T-cell (primary cell): ENCODE results near the gene RUFY4. TPM values are rescaled to one million over a fixed set of nuclear protein-coding genes. Genes with fewer than 3 reads are reported as not detected.
"Not testable (repeated sequence)": the region's sequence is repeated elsewhere in the genome, so short reads cannot be mapped to it uniquely, and the experiment has no call there.

Source experiments
- ATAC-seq, 4 experiments: fragments of 200-7000 bp in 3 of 4; fragments of 150-1000 bp in 1 of 4; cut with Tn5 transposase; replicated peaks in 1 of 4; 1 replicate in 3 of 4; 2 replicates in 1 of 4; pipeline ENCODE4 v1.10.0; 2021; ENCODE audit warnings: moderate library complexity in 3 of 4, mild to moderate bottlenecking in 2 of 4, moderate number of reproducible peaks in 1 of 4
- CTCF ChIA-PET, 2 donors: fragments of 300-600 bp; sonication (Branson Sonifier 250); formaldehyde crosslinking; loops; one replicate each; lab custom pipeline; 2022; ENCODE audit warnings: antibody characterized with exemption in 2 of 2; lab: Charles Lee
- POLR2A ChIA-PET, 2 donors: fragments of 300-600 bp; sonication (Branson Sonifier 250); formaldehyde crosslinking; loops; one replicate each; lab custom pipeline; 2022; ENCODE audit warnings: antibody characterized with exemption in 2 of 2; lab: Charles Lee
- DNase-seq, 35 experiments: peaks; one replicate each; pipeline versions ENCODE4 v3.0.0 to v3.0.0-alpha.2; 2013 to 2023
- H3K27ac ChIP-seq: one replicate; pipeline ENCODE4 v1.5.1; 2013; ENCODE audit warnings: low read length
- H3K27me3 ChIP-seq, 2 experiments: replicated peaks in 1 of 2; 1 replicate in 1 of 2; 2 replicates in 1 of 2; pipeline versions ENCODE4 v1.6.1 to v1.7.0; 2013; ENCODE audit warnings: low read length in 1 of 2, mixed read lengths in 1 of 2; ENCODE audit not compliant: control insufficient read depth in 2 of 2, insufficient read depth in 2 of 2; ENCODE audit errors: extremely low read depth in 1 of 2
- H3K36me3 ChIP-seq, 2 donors: 1 replicate in 1 of 2; 2 replicates in 1 of 2; pipeline versions ENCODE4 v1.6.1 to v1.7.0; 2013; ENCODE audit warnings: low read length in 1 of 2; ENCODE audit not compliant: control insufficient read depth in 2 of 2, insufficient read depth in 1 of 2; ENCODE audit errors: extremely low read depth in 1 of 2
- H3K4me1 ChIP-seq, 2 experiments: 1 replicate in 1 of 2; 2 replicates in 1 of 2; pipeline versions ENCODE4 v1.6.1 to v1.7.0; 2013; ENCODE audit warnings: low read length in 2 of 2, mixed read lengths in 1 of 2; ENCODE audit not compliant: insufficient read depth in 2 of 2, control insufficient read depth in 1 of 2; ENCODE audit errors: extremely low read depth in 1 of 2
- H3K4me3 ChIP-seq, 2 donors: 1 replicate in 1 of 2; 2 replicates in 1 of 2; pipeline versions ENCODE4 v1.5.1 to v1.7.0; 2013; ENCODE audit warnings: mild to moderate bottlenecking in 2 of 2, low read length in 1 of 2, moderate library complexity in 1 of 2; ENCODE audit not compliant: control insufficient read depth in 1 of 2; ENCODE audit errors: extremely low read depth in 1 of 2
- H3K9me3 ChIP-seq: 2 replicates; pipeline ENCODE4 v1.7.0; 2013
- H3K27ac Mint-ChIP-seq, 2 donors: one replicate each; pipeline ENCODE4 v1.8.0; 2020 to 2021; ENCODE audit warnings: mild to moderate bottlenecking in 2 of 2, mixed read lengths in 2 of 2
- H3K27me3 Mint-ChIP-seq, 2 donors: one replicate each; pipeline ENCODE4 v1.8.0; 2021 to 2022; ENCODE audit warnings: mixed read lengths in 2 of 2
- H3K36me3 Mint-ChIP-seq: one replicate; pipeline ENCODE4 v1.8.0; 2021; ENCODE audit warnings: mixed read lengths
- H3K4me1 Mint-ChIP-seq, 3 donors: one replicate each; pipeline ENCODE4 v1.8.0; 2020 to 2022; ENCODE audit warnings: mixed read lengths in 3 of 3, mild to moderate bottlenecking in 1 of 3
- H3K4me3 Mint-ChIP-seq, 3 donors: one replicate each; pipeline ENCODE4 v1.8.0; 2020 to 2022; ENCODE audit warnings: mild to moderate bottlenecking in 3 of 3, mixed read lengths in 3 of 3, moderate library complexity in 3 of 3
- H3K9me3 Mint-ChIP-seq, 3 donors: one replicate each; pipeline ENCODE4 v1.8.0; 2020 to 2022; ENCODE audit warnings: mixed read lengths in 3 of 3
- WGBS: methylation state at CpG from one replicate; pipeline ENCODE4 v1.1.5; 2013; ENCODE audit warnings: missing lambda C conversion rate; ENCODE audit not compliant: insufficient coverage; 5-methylcytosine and 5-hydroxymethylcytosine counted together
- total RNA-seq, 35 experiments: library from RNA in 6 of 35; stranded (reverse) in 6 of 35; fragments of 120-200 nt in 1 of 35; gene quantifications; one replicate each; pipeline versions ENCODE4 v1.2.1 to v1.2.4 and lab custom pipeline; 2013 to 2026

Gene RUFY4
- total RNA-seq, 5 donors from 2014 or later (not counting 1 experiment from before 2014, with no cell fraction given), result 0.18 to 1.0 (median 0.65) TPM

DNA sequence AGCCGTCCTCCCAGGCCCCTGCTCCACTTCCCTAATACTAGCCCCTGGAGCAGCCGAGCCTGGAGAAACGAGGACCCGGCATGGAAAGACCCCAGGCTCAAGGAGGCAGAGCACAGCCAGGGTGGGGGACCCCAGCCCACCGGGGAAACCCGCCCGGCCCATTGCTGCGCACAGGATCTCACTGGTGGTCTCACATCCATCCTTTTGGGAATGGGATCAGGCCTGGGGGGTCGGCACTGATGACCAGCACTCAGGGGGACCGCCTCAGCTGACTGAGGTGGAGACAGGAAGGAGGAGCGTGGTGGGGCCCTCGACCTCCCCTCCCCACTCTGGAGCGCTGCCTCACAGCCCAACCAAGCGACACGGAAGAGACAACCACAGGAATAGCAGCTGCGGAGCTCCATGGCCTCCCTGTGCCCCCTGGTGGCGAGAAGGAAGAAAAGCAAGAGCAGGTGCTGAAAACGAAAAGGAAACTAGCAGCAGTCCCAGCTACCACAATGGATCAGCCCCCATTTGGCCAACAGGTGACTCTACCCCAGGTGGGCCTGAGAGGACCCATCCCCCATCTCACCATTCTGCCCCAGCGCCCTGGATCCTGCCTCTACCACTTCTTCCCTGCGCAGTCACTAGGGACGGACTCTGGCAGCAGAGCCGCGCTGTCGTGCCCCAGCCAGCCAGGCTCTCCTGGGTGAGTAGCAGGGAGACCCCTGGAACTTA, 34.4 kb upstream of the RUFY4 start:
- Histone ChIP-seq H3K4me1 (peaks cover 0 to 20% of the 10 kb centered on the region in 2 experiments), H3K4me3 (peak overlapping the region; percentile 33 to 46)
- CTCF ChIA-PET, result interaction anchor here (0.6 to 2.9 kb wide), 8 partner anchors 8 to 1207 kb away, joined by 3 to 7 read pairs (median 3); partner anchors contain the start of gene RUFY4 (in 1 of the 2)
- 38% methylated on average over 6 of the region's 24 CpGs for WGBS
- not testable (repeated sequence) for H3K9me3 ChIP-seq, H3K27me3 ChIP-seq, H3K36me3 Mint-ChIP-seq, H3K27ac ChIP-seq, H3K36me3 ChIP-seq, H3K9me3 Mint-ChIP-seq
- Mint-ChIP-seq H3K4me3 (peak overlapping the region; percentile 69 to 74 (median 70)), H3K27me3 (peaks cover 9 to 15% of the 10 kb centered on the region in 2 donors), H3K4me1 (peaks cover 8 to 17% (median 13%) of the 10 kb centered on the region in 3 donors), H3K27ac (peak overlapping the region; percentile 10 to 77)
- DNase-seq (peak; percentile 36 to 71 (median 58)), ATAC-seq (peak; percentile 86 to 90 (median 88))
- POLR2A ChIA-PET, result interaction anchor here in 1 of 2 donors (0.6 kb wide), 1 partner anchor 184 kb away, joined by 4 read pairs; no protein-coding TSS in a partner anchor

DNA sequence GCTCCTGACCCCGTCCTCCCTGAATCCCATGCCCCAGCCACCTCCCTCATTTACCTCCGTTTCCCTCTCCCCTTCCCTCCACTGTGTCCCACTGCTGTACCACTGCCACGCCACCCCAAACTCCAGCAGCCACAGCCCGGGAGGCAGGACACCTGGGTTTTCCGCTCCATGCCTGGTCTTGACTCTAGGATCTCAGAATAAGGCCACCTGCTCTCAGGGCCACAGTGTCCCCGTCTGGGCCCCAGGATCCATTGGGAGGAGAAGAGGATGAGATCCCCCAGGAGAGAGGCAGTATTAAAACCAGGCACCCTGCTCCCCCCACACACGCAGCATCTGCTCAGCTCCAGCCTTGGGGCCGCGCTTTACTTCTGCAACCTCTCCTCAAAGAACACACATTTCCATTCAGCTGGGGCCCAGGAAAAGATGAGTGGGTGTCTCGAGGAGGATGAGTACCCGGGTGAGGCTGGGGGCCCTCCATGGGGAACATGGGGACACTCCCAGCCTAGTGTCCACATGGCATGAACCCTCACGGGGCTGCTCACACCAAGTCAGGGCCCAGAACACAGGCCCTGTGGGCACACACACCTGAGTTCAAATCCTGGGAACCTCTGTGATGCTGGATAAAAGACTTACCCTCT, 33.5 kb upstream of the RUFY4 start:
- DNase-seq (peak in 1 of 35 experiments; percentile 11), ATAC-seq (no peak)
- peaks cover 0 to 11% of the 10 kb centered on the region in 2 experiments for H3K27me3 ChIP-seq
- no peak overlapping the region for H3K27ac ChIP-seq
- Mint-ChIP-seq H3K4me1 (peaks cover 8 to 17% (median 13%) of the 10 kb centered on the region in 3 donors), H3K27me3 (peaks cover 11 to 24% of the 10 kb centered on the region in 2 donors), H3K4me3 (peak overlapping the region; percentile 25 to 74 (median 69)), H3K27ac (peak overlapping the region in 1 of 2 donors; percentile 8), H3K36me3 (no peaks in the 10 kb centered on the region), H3K9me3 (no peaks in the 10 kb centered on the region)
- H3K4me3 ChIP-seq, result no peak overlapping the region
- no peaks in the 10 kb centered on the region for H3K9me3 ChIP-seq
- CTCF ChIA-PET, result no interaction called here
- no peaks in the 10 kb centered on the region for H3K36me3 ChIP-seq
- H3K4me1 ChIP-seq, result peaks cover 0 to 20% of the 10 kb centered on the region in 2 experiments
- POLR2A ChIA-PET, result no interaction called here
- WGBS, result 70% methylated on average over 8 of the region's 12 CpGs

DNA sequence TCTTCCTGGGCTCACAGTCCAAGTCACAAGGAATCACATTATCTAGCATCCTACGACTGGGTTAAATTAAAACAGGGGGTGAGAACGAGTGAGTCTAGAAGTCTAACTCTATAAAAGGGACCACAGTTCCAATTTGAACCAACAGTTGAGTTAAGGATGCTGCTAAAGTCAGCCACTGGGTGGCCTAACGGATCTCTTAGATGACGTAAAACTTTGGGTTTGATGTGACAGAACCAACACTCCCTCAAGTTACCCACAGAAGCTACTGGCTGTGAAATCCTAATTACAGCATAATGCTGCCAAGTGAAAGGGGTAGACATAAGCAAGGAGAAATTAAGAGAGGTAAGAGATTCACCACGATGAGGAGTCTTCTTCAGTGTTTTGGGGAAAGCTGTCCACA, 32.7 kb upstream of the RUFY4 start:
- Mint-ChIP-seq H3K4me3 (no peak overlapping the region), H3K27ac (no peak overlapping the region), H3K4me1 (peaks cover 12 to 20% (median 16%) of the 10 kb centered on the region in 3 donors), H3K9me3 (no peaks in the 10 kb centered on the region), H3K36me3 (no peaks in the 10 kb centered on the region), H3K27me3 (peaks cover 19 to 26% of the 10 kb centered on the region in 2 donors)
- Histone ChIP-seq H3K4me1 (peaks cover 0 to 20% of the 10 kb centered on the region in 2 experiments), H3K36me3 (no peaks in the 10 kb centered on the region), H3K27ac (no peak overlapping the region), H3K27me3 (peaks cover 0 to 11% of the 10 kb centered on the region in 2 experiments), H3K9me3 (no peaks in the 10 kb centered on the region), H3K4me3 (no peak overlapping the region)
- ATAC-seq (no peak), DNase-seq (no peak)
- POLR2A ChIA-PET, result no interaction called here
- 70% methylated on average over 1 of the region's 5 CpGs for WGBS
- CTCF ChIA-PET, result no interaction called here

DNA sequence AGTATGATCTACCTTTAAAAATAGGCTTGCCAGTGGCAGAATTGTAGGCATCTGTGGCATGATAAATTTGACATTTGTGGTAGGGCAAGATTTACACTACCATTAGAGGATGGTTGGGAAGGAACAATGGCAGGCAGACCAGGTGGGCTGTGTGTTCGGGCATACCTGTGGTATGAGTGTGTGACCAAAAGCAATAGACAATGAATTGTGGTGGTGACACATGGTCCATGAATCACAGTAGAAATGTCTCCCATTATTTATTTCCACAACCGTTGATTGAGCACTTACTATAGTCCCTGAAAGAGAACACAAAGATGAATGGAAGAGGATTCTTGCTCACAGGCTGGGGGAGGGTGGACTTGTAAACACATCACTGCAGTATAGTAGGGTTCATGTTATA, 29.9 kb upstream of the RUFY4 start:
- H3K36me3 Mint-ChIP-seq, result no peaks in the 10 kb centered on the region
- Histone ChIP-seq H3K27me3 (peaks cover 0 to 23% of the 10 kb centered on the region in 2 experiments), H3K4me1 (peaks cover 0 to 17% of the 10 kb centered on the region in 2 experiments), H3K9me3 (no peaks in the 10 kb centered on the region), H3K4me3 (no peak overlapping the region), H3K36me3 (no peaks in the 10 kb centered on the region), H3K27ac (no peak overlapping the region)
- DNase-seq (no peak), ATAC-seq (no peak)
- ChIA-PET POLR2A (no interaction called here), CTCF (no interaction called here)
- no peaks in the 10 kb centered on the region for H3K9me3 Mint-ChIP-seq
- peaks cover 22 to 26% of the 10 kb centered on the region in 2 donors for H3K27me3 Mint-ChIP-seq
- no CpG with 5 or more reads among the region's 2 CpGs for WGBS
- H3K4me1 Mint-ChIP-seq, result peaks cover 14 to 17% (median 17%) of the 10 kb centered on the region in 3 donors
- H3K4me3 Mint-ChIP-seq, result no peak overlapping the region
- H3K27ac Mint-ChIP-seq, result no peak overlapping the region

DNA sequence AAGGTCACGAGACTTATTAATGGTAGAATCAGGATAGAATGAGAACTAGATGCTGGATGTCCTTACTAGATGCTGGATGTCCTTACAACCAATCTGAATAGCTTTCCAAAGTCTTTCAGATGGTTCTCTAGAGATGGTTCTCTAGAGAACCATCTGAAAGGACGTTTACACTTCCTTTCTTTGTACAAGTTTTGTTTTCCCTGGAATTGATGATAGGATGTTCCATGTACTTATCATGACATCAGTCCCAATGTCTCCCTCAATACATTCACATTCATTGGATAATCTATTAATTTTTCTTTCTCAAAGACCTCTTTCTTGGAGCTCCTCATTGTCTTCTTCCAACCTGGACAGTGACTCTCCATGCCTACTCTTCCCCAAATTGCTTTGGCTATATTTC, 28.2 kb upstream of the RUFY4 start:
- Mint-ChIP-seq H3K9me3 (no peaks in the 10 kb centered on the region), H3K4me1 (peaks cover 8 to 14% (median 13%) of the 10 kb centered on the region in 3 donors), H3K4me3 (no peak overlapping the region), H3K27me3 (peaks cover 26 to 27% of the 10 kb centered on the region in 2 donors), H3K27ac (no peak overlapping the region), H3K36me3 (no peaks in the 10 kb centered on the region)
- ATAC-seq (no peak), DNase-seq (no peak)
- Histone ChIP-seq H3K9me3 (no peaks in the 10 kb centered on the region), H3K4me1 (no peaks in the 10 kb centered on the region), H3K36me3 (no peaks in the 10 kb centered on the region), H3K27me3 (peaks cover 0 to 17% of the 10 kb centered on the region in 2 experiments), H3K27ac (no peak overlapping the region), H3K4me3 (no peak overlapping the region)
- ChIA-PET POLR2A (no interaction called here), CTCF (no interaction called here)
- no CpG with 5 or more reads among the region's 2 CpGs for WGBS

DNA sequence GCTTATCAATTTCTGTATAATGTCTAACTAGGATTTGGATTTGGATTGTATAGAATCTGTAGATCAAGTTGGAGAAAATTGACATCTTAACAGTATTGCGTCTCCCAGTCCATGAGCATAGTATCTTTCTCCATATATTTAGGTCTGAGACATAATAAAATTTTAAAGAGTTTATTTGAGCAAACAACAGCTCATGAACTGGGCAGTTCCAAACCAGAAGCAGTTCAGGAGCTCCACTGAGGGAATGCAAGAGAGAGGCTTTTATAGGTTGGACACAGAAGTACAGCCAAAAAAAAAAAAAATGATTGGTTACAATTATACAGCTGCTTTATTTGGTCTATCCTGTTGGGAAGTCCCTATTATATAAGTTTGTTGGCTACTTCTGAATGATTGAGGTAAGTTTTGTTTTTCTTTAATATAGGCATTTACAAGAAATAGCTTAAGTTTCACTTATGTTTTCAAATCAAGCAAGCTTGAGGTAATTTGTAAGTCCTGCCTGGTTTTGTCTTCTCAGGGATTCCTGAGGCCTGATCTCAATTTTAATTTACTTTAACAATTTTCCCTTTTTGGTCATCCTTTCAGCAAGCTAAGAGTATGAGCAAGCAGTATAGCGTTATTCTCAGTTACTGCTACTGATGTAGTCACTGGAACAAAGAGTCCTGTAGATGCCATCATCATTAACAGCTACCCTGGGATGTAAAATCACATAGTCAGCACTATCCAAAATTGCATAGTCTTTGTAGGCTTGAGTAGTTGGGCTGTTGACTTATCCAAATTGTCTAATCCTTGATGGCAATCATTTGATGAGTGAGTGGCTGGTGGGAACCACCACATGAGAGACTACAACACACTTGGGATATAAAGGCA, 27.5 kb upstream of the RUFY4 start:
- Histone ChIP-seq H3K27ac (no peak overlapping the region), H3K4me3 (no peak overlapping the region), H3K36me3 (no peaks in the 10 kb centered on the region), H3K4me1 (no peaks in the 10 kb centered on the region), H3K9me3 (no peaks in the 10 kb centered on the region), H3K27me3 (peaks cover 0 to 17% of the 10 kb centered on the region in 2 experiments)
- ATAC-seq (no peak), DNase-seq (no peak)
- ChIA-PET CTCF (no interaction called here), POLR2A (no interaction called here)
- Mint-ChIP-seq H3K9me3 (no peaks in the 10 kb centered on the region), H3K27me3 (peaks cover 28 to 32% of the 10 kb centered on the region in 2 donors), H3K4me1 (peaks cover 8 to 14% (median 13%) of the 10 kb centered on the region in 3 donors), H3K36me3 (no peaks in the 10 kb centered on the region), H3K4me3 (no peak overlapping the region), H3K27ac (peak overlapping the region in 1 of 2 donors; percentile 23)
- no CpG with 5 or more reads among the region's 2 CpGs for WGBS
